Parathyroid adenoma (tissue), 2 donors: ENCODE results near the gene HSD3B1.

Source experiments
- H2AFZ ChIP-seq: fragments of 300-600 bp; sonication (generic); one replicate; pipeline ENCODE4 v1.7.0; 2017; ENCODE audit warnings: antibody characterized with exemption, mild to moderate bottlenecking
- H3K27ac ChIP-seq: fragments of 300-600 bp; sonication (generic); one replicate; pipeline ENCODE4 v1.7.0; 2017
- H3K27me3 ChIP-seq: fragments of 300-600 bp; sonication (generic); one replicate; pipeline ENCODE4 v1.7.0; 2017; ENCODE audit warnings: low read length; ENCODE audit not compliant: control insufficient read depth, insufficient read depth
- H3K36me3 ChIP-seq: fragments of 300-600 bp; sonication (generic); one replicate; pipeline ENCODE4 v1.7.0; 2017; ENCODE audit warnings: low read length; ENCODE audit not compliant: control insufficient read depth, insufficient read depth
- H3K4me1 ChIP-seq: fragments of 300-600 bp; sonication (generic); one replicate; pipeline ENCODE4 v1.7.0; 2017; ENCODE audit warnings: control low read depth
- H3K4me2 ChIP-seq: fragments of 300-600 bp; sonication (generic); one replicate; pipeline ENCODE4 v1.7.0; 2017; ENCODE audit warnings: low read length
- H3K4me3 ChIP-seq: fragments of 300-600 bp; sonication (generic); one replicate; pipeline ENCODE4 v1.7.0; 2017; ENCODE audit warnings: low read depth, low read length
- H3K79me2 ChIP-seq: fragments of 300-600 bp; sonication (generic); one replicate; pipeline ENCODE4 v1.7.0; 2017; ENCODE audit warnings: control low read depth
- H3K9ac ChIP-seq: fragments of 300-600 bp; sonication (generic); one replicate; pipeline ENCODE4 v1.7.0; 2017; ENCODE audit warnings: mild to moderate bottlenecking
- H3K9me3 ChIP-seq: fragments of 300-600 bp; sonication (generic); one replicate; pipeline ENCODE4 v1.7.0; 2017; ENCODE audit warnings: low read length; ENCODE audit not compliant: control insufficient read depth
- TF ChIP-seq, protein P1 (sequence below): fragments of 300-600 bp; sonication (generic); IDR thresholded peaks from one replicate; pipeline ENCODE4 v1.7.0; 2017; ENCODE audit warnings: antibody characterized with exemption, mild to moderate bottlenecking
- donor health status: primary hyperparathyroidism.

The HSD3B1 gene

DNA sequence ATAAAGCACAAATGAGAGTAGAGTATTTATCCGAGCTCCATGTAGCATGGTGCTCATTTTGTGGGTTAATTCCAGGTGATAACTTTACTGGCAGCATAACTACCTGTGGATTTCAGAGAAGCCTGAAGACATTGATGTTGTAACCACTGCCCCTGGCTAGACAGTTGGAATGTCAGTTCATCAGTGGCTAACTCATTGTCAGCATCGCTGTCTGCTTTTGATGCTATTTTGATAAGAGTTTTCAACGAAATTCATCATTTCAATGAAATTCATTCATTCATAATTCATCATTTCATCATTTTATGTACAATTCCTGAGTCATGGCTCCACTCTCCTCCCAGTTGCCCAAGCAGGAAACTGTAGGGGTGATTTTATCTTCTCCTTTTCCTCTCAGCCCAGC is 34.4 kb downstream of the HSD3B1 start:
- Histone ChIP-seq H2AFZ (no peak overlapping the region), H3K4me2 (no peak overlapping the region), H3K9ac (no peak overlapping the region), H3K4me1 (no peaks in the 10 kb centered on the region), H3K27me3 (no peaks in the 10 kb centered on the region), H3K27ac (no peak overlapping the region), H3K79me2 (no peaks in the 10 kb centered on the region), H3K4me3 (no peak overlapping the region), H3K36me3 (no peaks in the 10 kb centered on the region), H3K9me3 (no peaks in the 10 kb centered on the region)
- TF ChIP-seq, protein P1, sequence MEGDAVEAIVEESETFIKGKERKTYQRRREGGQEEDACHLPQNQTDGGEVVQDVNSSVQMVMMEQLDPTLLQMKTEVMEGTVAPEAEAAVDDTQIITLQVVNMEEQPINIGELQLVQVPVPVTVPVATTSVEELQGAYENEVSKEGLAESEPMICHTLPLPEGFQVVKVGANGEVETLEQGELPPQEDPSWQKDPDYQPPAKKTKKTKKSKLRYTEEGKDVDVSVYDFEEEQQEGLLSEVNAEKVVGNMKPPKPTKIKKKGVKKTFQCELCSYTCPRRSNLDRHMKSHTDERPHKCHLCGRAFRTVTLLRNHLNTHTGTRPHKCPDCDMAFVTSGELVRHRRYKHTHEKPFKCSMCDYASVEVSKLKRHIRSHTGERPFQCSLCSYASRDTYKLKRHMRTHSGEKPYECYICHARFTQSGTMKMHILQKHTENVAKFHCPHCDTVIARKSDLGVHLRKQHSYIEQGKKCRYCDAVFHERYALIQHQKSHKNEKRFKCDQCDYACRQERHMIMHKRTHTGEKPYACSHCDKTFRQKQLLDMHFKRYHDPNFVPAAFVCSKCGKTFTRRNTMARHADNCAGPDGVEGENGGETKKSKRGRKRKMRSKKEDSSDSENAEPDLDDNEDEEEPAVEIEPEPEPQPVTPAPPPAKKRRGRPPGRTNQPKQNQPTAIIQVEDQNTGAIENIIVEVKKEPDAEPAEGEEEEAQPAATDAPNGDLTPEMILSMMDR: no peak

DNA sequence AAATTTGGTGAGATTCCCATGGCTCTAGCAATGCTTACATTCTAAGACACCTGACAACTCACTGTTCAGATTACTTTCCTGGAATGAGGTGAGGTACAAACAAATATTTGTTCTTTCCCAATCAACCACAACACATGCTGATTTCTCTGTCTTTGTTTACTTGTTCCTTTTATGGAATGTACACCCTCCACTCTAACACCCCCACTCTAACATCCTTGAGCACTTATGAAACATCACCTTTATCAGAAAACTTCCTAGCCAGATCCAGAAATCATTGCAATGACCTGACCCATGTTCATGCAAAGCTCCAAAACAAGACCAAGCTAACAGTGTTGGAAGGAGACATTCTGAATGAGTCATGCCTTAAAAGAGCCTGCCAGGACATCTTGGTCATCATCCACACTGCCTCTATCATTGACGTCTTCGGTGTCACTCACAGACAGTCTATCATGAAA is 35.5 kb downstream of the HSD3B1 start:
- no peaks in the 10 kb centered on the region for H3K4me1 ChIP-seq
- H2AFZ ChIP-seq: no peak overlapping the region
- H3K4me3 ChIP-seq: no peak overlapping the region

DNA sequence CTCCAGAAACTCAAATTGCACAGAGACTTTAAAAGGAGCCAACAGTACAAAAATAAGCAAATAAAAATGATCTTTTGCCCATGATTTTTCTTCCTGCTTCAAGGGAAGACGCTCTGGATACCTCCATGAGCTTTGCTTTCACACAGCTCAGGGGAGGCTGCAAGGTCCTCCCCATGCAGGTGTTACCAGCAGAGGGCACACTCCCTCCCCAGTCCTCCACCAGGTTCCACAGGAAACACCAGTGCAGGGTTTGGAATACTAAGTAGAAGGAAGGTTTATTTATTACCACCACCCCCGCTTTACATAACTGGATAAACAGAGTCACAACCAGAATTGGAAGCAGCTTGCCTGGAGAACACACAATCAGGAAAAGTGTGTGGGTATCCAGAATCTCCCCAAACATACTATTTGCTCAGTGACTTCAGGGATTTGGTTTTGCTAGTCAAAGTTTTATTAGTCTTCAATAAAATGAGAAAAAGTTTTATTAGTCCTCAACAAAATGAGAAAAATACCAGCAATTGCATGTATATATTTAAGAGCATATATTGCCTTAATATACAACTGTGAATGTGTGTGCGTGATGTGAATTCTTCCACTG is 37.3 kb downstream of the HSD3B1 start:
- Histone ChIP-seq H3K27me3 (no peaks in the 10 kb centered on the region), H3K36me3 (no peaks in the 10 kb centered on the region), H3K4me3 (no peak overlapping the region), H3K4me1 (no peaks in the 10 kb centered on the region), H3K9me3 (no peaks in the 10 kb centered on the region), H2AFZ (no peak overlapping the region), H3K27ac (no peak overlapping the region), H3K9ac (no peak overlapping the region), H3K4me2 (no peak overlapping the region), H3K79me2 (no peaks in the 10 kb centered on the region)
- TF ChIP-seq, protein P1: no peak

More for the DNA sequence above, 35.5 kb downstream of the HSD3B1 start:
- Histone ChIP-seq H3K36me3 (no peaks in the 10 kb centered on the region), H3K9ac (no peak overlapping the region), H3K79me2 (no peaks in the 10 kb centered on the region), H3K27ac (no peak overlapping the region), H3K9me3 (no peaks in the 10 kb centered on the region), H3K4me2 (no peak overlapping the region), H3K27me3 (no peaks in the 10 kb centered on the region)
- TF ChIP-seq, protein P1: no peak

DNA sequence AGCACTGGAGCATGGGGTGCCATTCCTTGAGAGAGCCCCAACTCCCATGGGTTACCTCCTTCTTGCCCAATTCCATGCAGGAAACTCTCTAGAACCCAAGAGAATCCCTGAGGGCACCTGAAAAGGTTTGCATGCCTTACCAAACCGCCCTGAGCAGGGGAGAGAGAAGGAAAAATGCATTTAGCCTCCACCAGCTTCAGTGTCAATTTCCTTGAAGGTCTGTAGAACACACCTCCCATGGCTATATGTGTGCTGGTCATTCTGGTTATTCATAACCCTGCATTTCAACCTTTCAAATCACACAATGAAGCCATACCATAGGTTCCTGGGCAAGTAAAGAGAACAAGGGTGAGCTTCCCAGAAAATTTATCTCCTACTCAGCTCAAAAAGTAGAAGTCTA is 39.6 kb downstream of the HSD3B1 start:
- Histone ChIP-seq H3K27ac (no peak overlapping the region), H3K9me3 (no peaks in the 10 kb centered on the region), H3K4me3 (no peak overlapping the region), H3K27me3 (no peaks in the 10 kb centered on the region), H3K36me3 (no peaks in the 10 kb centered on the region), H3K4me1 (no peaks in the 10 kb centered on the region), H3K4me2 (no peak overlapping the region), H2AFZ (no peak overlapping the region), H3K79me2 (no peaks in the 10 kb centered on the region), H3K9ac (no peak overlapping the region)
- TF ChIP-seq, protein P1: no peak

DNA sequence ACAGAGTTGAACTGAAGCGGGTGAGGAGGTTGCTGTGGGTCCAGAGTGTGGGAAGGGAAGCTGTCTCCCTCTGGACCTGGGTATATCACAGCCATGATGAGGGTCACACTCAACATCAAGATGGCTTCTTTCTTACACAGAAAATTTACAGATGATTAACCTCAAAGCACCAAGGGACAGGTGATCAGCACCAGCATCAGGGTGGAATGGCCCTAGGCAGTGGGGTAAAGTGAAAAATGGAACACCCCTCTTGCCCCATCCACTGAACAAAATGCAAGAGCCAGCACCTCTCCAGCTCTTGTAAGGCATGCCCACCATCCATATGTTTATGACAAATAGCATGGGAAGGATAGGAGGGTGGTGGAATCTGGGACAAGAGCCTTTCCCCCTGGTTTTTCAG is 40.3 kb downstream of the HSD3B1 start:
- Histone ChIP-seq H3K27ac (no peak overlapping the region), H3K79me2 (no peaks in the 10 kb centered on the region), H3K9me3 (no peaks in the 10 kb centered on the region), H3K4me3 (no peak overlapping the region), H3K36me3 (no peaks in the 10 kb centered on the region), H3K9ac (no peak overlapping the region), H3K4me2 (no peak overlapping the region), H3K27me3 (no peaks in the 10 kb centered on the region), H3K4me1 (no peaks in the 10 kb centered on the region), H2AFZ (no peak overlapping the region)
- TF ChIP-seq, protein P1: no peak
